AG04449 (cell line): ENCODE results near the gene WSCD2.

Source experiments
- CTCF ChIA-PET: fragments of 350-600 bp; formaldehyde crosslinking; extraction: SDS; loops from one replicate; lab custom pipeline; 2021; ENCODE audit warnings: antibody characterized with exemption; lab: Yijun Ruan, JAX
- POLR2A ChIA-PET: fragments of 400-600, 350-600 bp; formaldehyde crosslinking; extraction: SDS; loops from one replicate; lab custom pipeline; 2020; ENCODE audit warnings: antibody characterized with exemption, inconsistent platforms; lab: Yijun Ruan, JAX
- DNase-seq: peaks from one replicate; pipeline ENCODE4 v3.0.0-alpha.2; 2010; ENCODE audit warnings: low read depth, low spot score
- H3K4me3 ChIP-seq: 2 replicates; pipeline ENCODE4 v1.5.1; 2011; ENCODE audit warnings: low read depth, mild to moderate bottlenecking, control low read depth, low read length
- CTCF ChIP-seq: IDR thresholded peaks from one replicate; pipeline ENCODE4 v1.5.1; 2011; ENCODE audit warnings: mild to moderate bottlenecking, moderate library complexity, low read length, control low read depth, inconsistent platforms; ENCODE audit not compliant: insufficient read depth; ENCODE audit errors: missing control alignments

Gene WSCD2

GRCh38 chr12:108104657-108105056 is 24.4 kb upstream of the WSCD2 start:
- DNase-seq = no peak
- ChIA-PET CTCF (no interaction called here), POLR2A (no interaction called here)
- TF ChIP-seq CTCF = no peak
- no peak overlapping the region for H3K4me3 ChIP-seq

GRCh38 chr12:108106599-108106998 is 22.5 kb upstream of the WSCD2 start:
- POLR2A ChIA-PET = no interaction called here
- H3K4me3 ChIP-seq = no peak overlapping the region
- no peak for DNase-seq
- CTCF ChIA-PET = no interaction called here
- no peak for TF ChIP-seq CTCF

GRCh38 chr12:108107293-108107692 is 21.8 kb upstream of the WSCD2 start:
- ChIA-PET CTCF (no interaction called here), POLR2A (no interaction called here)
- no peak for TF ChIP-seq CTCF
- no peak for DNase-seq
- H3K4me3 ChIP-seq = no peak overlapping the region

GRCh38 chr12:108109504-108109903 is 19.6 kb upstream of the WSCD2 start:
- no peak for TF ChIP-seq CTCF
- no peak for DNase-seq
- POLR2A ChIA-PET = no interaction called here
- CTCF ChIA-PET = no interaction called here
- no peak overlapping the region for H3K4me3 ChIP-seq

- POLR2A ChIA-PET = no interaction called here
- no peak for DNase-seq
- no peak overlapping the region for H3K4me3 ChIP-seq
- CTCF ChIA-PET = no interaction called here
- TF ChIP-seq CTCF = no peak
Observed at GRCh38 chr12:108109954-108110353, 19.1 kb upstream of the WSCD2 start.

GRCh38 chr12:108110844-108111243 is 18.2 kb upstream of the WSCD2 start:
- no peak for TF ChIP-seq CTCF
- no peak for DNase-seq
- POLR2A ChIA-PET = no interaction called here
- CTCF ChIA-PET = no interaction called here
- no peak overlapping the region for H3K4me3 ChIP-seq
